Adrenal gland (tissue), 5 donors: ENCODE measurements around the gene TMCC1.

Source experiments
- POLR2A ChIP-seq, 2 donors: fragments of 450-650 bp; IDR thresholded peaks; one replicate each; pipeline ENCODE4 v1.6.1; 2017; ENCODE audit warnings: antibody characterized with exemption in 2 of 2, mild to moderate bottlenecking in 2 of 2, moderate library complexity in 1 of 2
- TF ChIP-seq, protein P1 (sequence below), 6 experiments: fragments of 450-650 bp in 4 of 6; fragments of 200-600 bp in 2 of 6; sonication (generic) in 1 of 6; IDR thresholded peaks; 1 replicate in 5 of 6; 2 replicates in 1 of 6; pipeline versions ENCODE4 v1.5.1 to v1.8.0; 2016 to 2021; ENCODE audit warnings: antibody characterized with exemption in 6 of 6, mild to moderate bottlenecking in 2 of 6, moderate library complexity in 1 of 6
- donor health status: DM: no; HTN: no; CAD: no.

- TF ChIP-seq, protein P1, sequence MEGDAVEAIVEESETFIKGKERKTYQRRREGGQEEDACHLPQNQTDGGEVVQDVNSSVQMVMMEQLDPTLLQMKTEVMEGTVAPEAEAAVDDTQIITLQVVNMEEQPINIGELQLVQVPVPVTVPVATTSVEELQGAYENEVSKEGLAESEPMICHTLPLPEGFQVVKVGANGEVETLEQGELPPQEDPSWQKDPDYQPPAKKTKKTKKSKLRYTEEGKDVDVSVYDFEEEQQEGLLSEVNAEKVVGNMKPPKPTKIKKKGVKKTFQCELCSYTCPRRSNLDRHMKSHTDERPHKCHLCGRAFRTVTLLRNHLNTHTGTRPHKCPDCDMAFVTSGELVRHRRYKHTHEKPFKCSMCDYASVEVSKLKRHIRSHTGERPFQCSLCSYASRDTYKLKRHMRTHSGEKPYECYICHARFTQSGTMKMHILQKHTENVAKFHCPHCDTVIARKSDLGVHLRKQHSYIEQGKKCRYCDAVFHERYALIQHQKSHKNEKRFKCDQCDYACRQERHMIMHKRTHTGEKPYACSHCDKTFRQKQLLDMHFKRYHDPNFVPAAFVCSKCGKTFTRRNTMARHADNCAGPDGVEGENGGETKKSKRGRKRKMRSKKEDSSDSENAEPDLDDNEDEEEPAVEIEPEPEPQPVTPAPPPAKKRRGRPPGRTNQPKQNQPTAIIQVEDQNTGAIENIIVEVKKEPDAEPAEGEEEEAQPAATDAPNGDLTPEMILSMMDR (IDR thresholded peaks at IDR 0.05), result no peak
- no peak for TF ChIP-seq POLR2A (IDR thresholded peaks at IDR 0.05)
Observed at GRCh38 chr3:129601713-129602112, 291.8 kb downstream of the TMCC1 start.
